Neuronal stem cell (in vitro differentiated cells): Measurements from ENCODE around the gene PTPRM.

ENCODE experiments used
- DNase-seq: peaks from one replicate; pipeline ENCODE4 v3.0.0-alpha.2; 2013; ENCODE audit warnings: low spot score
- H2AFZ ChIP-seq: one replicate; pipeline ENCODE4 v1.6.1; 2013; ENCODE audit warnings: mild to moderate bottlenecking, low read length, inconsistent platforms
- H2AK5ac ChIP-seq: 2 replicates; pipeline ENCODE4 v1.6.1; 2013; ENCODE audit warnings: low read depth, mild to moderate bottlenecking, inconsistent platforms, low read length, moderate library complexity, mixed read lengths
- H2BK120ac ChIP-seq: 2 replicates; pipeline ENCODE4 v1.6.1; 2013; ENCODE audit warnings: low read depth, mild to moderate bottlenecking, inconsistent platforms, low read length, moderate library complexity, mixed read lengths
- H2BK12ac ChIP-seq: one replicate; pipeline ENCODE4 v1.6.1; 2013; ENCODE audit warnings: low read length, inconsistent platforms
- H2BK15ac ChIP-seq: 2 replicates; pipeline ENCODE4 v1.6.1; 2013; ENCODE audit warnings: mild to moderate bottlenecking, low read length, inconsistent platforms, mixed read lengths
- H2BK5ac ChIP-seq: one replicate; pipeline ENCODE4 v1.6.1; 2013; ENCODE audit warnings: inconsistent platforms, mild to moderate bottlenecking, low read length, moderate library complexity
- H3K14ac ChIP-seq: one replicate; pipeline ENCODE4 v1.6.1; 2013; ENCODE audit warnings: low read length, inconsistent platforms
- H3K18ac ChIP-seq: 2 replicates; pipeline ENCODE4 v1.6.1; 2013; ENCODE audit warnings: low read length, inconsistent platforms
- H3K23ac ChIP-seq: 2 replicates; pipeline ENCODE4 v1.6.1; 2013; ENCODE audit warnings: low read depth, mild to moderate bottlenecking, mixed read lengths, low read length, inconsistent platforms; ENCODE audit not compliant: poor library complexity
- H3K27ac ChIP-seq: replicated peaks from 3 replicates; pipeline ENCODE4 v1.5.1; 2013; ENCODE audit warnings: low read length, inconsistent platforms
- H3K27me3 ChIP-seq, 3 experiments: 2 replicates each; pipeline ENCODE4 v1.6.1; 2013; ENCODE audit warnings: low read length in 3 of 3, mild to moderate bottlenecking in 2 of 3, inconsistent platforms in 1 of 3, low read depth in 1 of 3, mixed read lengths in 1 of 3, moderate library complexity in 1 of 3; ENCODE audit not compliant: control insufficient read depth in 3 of 3, insufficient read depth in 3 of 3
- H3K36me3 ChIP-seq, 2 donors: replicated peaks in 1 of 2; 2 replicates each; pipeline ENCODE4 v1.6.1; 2013; ENCODE audit warnings: low read length in 2 of 2; ENCODE audit not compliant: control insufficient read depth in 2 of 2, insufficient read depth in 2 of 2
- H3K4ac ChIP-seq: 2 replicates; pipeline ENCODE4 v1.6.1; 2013; ENCODE audit warnings: inconsistent platforms, mild to moderate bottlenecking, low read length, moderate library complexity
- H3K4me1 ChIP-seq, 2 donors: 1 replicate in 1 of 2; 2 replicates in 1 of 2; pipeline ENCODE4 v1.6.1; 2013; ENCODE audit warnings: low read length in 2 of 2, low read depth in 1 of 2; ENCODE audit not compliant: control insufficient read depth in 2 of 2, insufficient read depth in 1 of 2
- H3K4me2 ChIP-seq: one replicate; pipeline ENCODE4 v1.6.1; 2013; ENCODE audit warnings: mild to moderate bottlenecking, low read length, inconsistent platforms; ENCODE audit not compliant: insufficient read depth, poor library complexity, severe bottlenecking
- H3K4me3 ChIP-seq, 2 donors: 2 replicates each; pipeline ENCODE4 v1.5.1; 2013; ENCODE audit warnings: low read length in 2 of 2, mild to moderate bottlenecking in 2 of 2, inconsistent platforms in 1 of 2, moderate library complexity in 1 of 2
- H3K79me1 ChIP-seq: one replicate; pipeline ENCODE4 v1.6.1; 2013; ENCODE audit warnings: low read depth, mild to moderate bottlenecking, inconsistent platforms, low read length, moderate library complexity
- H3K9ac ChIP-seq: one replicate; pipeline ENCODE4 v1.6.1; 2013; ENCODE audit warnings: mild to moderate bottlenecking, low read depth, low read length, inconsistent platforms; ENCODE audit not compliant: poor library complexity
- H3K9me3 ChIP-seq, 2 donors: replicated peaks in 1 of 2; 2 replicates each; pipeline versions ENCODE3 to v1.6.1; 2013; ENCODE audit warnings: low read length in 2 of 2, mild to moderate bottlenecking in 2 of 2, inconsistent platforms in 1 of 2, low read depth in 1 of 2, mixed read lengths in 1 of 2, moderate library complexity in 1 of 2; ENCODE audit not compliant: control insufficient read depth in 2 of 2, insufficient read depth in 1 of 2
- H4K8ac ChIP-seq: one replicate; pipeline ENCODE4 v1.6.1; 2013; ENCODE audit warnings: low read depth, mild to moderate bottlenecking, inconsistent platforms, low read length, moderate library complexity
- H4K91ac ChIP-seq: one replicate; pipeline ENCODE4 v1.6.1; 2013; ENCODE audit warnings: low read length, low read depth, mild to moderate bottlenecking, inconsistent platforms; ENCODE audit not compliant: poor library complexity
- WGBS, 2 donors: extraction: QIAGEN DNeasy Blood & Tissue Kit; methylation state at CpG; one replicate each; pipeline ENCODE4 v1.1.7; 2013; ENCODE audit warnings: missing lambda C conversion rate in 2 of 2, mixed read lengths in 1 of 2; ENCODE audit not compliant: insufficient read length in 2 of 2, insufficient replicate concordance in 1 of 2; ENCODE audit errors: extremely low coverage in 2 of 2; 5-methylcytosine and 5-hydroxymethylcytosine counted together

Gene PTPRM

GRCh38 chr18:7598167-7599047 is 31.3 kb downstream of the PTPRM start:
- no peak overlapping the region for H3K23ac ChIP-seq
- no peak overlapping the region for H3K9ac ChIP-seq
- no peak overlapping the region for H4K8ac ChIP-seq
- no peak overlapping the region for H3K4me3 ChIP-seq
- H3K79me1 ChIP-seq = no peaks in the 10 kb centered on the region
- no peaks in the 10 kb centered on the region for H3K27me3 ChIP-seq
- DNase-seq = no peak
- H2AK5ac ChIP-seq = no peak overlapping the region
- H2BK15ac ChIP-seq = no peak overlapping the region
- no peak overlapping the region for H2BK120ac ChIP-seq
- no peaks in the 10 kb centered on the region for H3K9me3 ChIP-seq
- no CpG with 5 or more reads among the region's 7 CpGs for WGBS, 2 donors
- H4K91ac ChIP-seq = no peak overlapping the region
- H3K4ac ChIP-seq = no peak overlapping the region
- H2AFZ ChIP-seq = no peak overlapping the region
- no peak overlapping the region for H3K27ac ChIP-seq
- no peak overlapping the region for H2BK12ac ChIP-seq
- H3K14ac ChIP-seq = no peak overlapping the region
- H3K36me3 ChIP-seq = no peaks in the 10 kb centered on the region
- no peak overlapping the region for H2BK5ac ChIP-seq
- H3K18ac ChIP-seq = no peak overlapping the region
- peaks cover 2 to 6% of the 10 kb centered on the region in 2 donors for H3K4me1 ChIP-seq
- H3K4me2 ChIP-seq = no peak overlapping the region

GRCh38 chr18:7600036-7600435 is 32.9 kb downstream of the PTPRM start:
- Histone ChIP-seq H2BK5ac (no peak overlapping the region), H3K27ac (no peak overlapping the region), H2BK12ac (no peak overlapping the region), H3K9me3 (no peaks in the 10 kb centered on the region), H2AK5ac (no peak overlapping the region), H3K36me3 (no peaks in the 10 kb centered on the region), H3K23ac (no peak overlapping the region), H3K4me3 (no peak overlapping the region), H2AFZ (no peak overlapping the region), H3K14ac (no peak overlapping the region), H4K8ac (no peak overlapping the region), H3K18ac (no peak overlapping the region), H3K27me3 (no peaks in the 10 kb centered on the region), H2BK120ac (no peak overlapping the region), H3K9ac (no peak overlapping the region), H3K4ac (no peak overlapping the region), H3K4me2 (no peak overlapping the region), H2BK15ac (no peak overlapping the region), H3K79me1 (no peaks in the 10 kb centered on the region), H3K4me1 (peaks cover 2 to 10% of the 10 kb centered on the region in 2 donors), H4K91ac (no peak overlapping the region)
- DNase-seq = no peak
- WGBS, 2 donors = no CpG with 5 or more reads among the region's 6 CpGs

DNA sequence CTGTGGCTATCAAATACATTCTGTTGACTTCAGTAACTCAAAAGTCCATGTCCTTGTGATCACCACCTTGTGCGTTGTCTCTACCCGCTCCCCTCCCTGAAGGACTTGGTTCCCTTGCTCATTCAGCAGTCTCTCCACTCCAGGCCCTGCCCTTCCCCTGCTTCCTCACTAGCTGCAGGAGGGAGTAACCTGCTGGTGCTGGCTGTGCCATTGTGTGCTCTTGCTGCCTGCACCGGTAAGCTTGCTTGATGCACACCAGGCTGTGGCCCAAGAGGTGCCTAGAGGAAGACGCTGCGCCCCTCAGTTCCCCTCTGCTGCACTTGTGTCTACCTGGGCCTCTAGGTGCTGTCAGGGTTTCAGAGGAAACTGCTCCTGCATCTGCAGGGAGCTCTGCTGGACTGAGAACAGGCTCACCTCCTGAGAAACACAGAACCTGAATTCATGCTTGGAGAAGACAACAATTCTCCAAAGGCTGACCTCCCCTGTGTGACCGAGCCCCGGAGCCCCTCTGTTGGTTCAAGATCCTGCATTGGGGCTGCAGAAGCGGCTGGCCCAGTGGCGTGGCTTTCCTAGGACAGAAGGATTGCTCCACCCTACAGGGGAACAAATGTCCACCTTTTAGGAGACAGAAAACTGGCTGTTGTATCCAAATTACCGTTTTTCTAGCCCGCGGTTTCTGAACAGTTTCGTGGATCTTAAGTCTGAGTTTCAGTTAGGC is 33.6 kb downstream of the PTPRM start:
- Histone ChIP-seq H3K4ac (no peak overlapping the region), H2AK5ac (no peak overlapping the region), H3K4me2 (no peak overlapping the region), H3K18ac (peak overlapping the region; percentile 5), H3K36me3 (no peaks in the 10 kb centered on the region), H3K27me3 (no peaks in the 10 kb centered on the region), H3K23ac (no peak overlapping the region), H3K4me3 (no peak overlapping the region), H3K4me1 (peaks cover 2 to 10% of the 10 kb centered on the region in 2 donors), H3K27ac (no peak overlapping the region), H2AFZ (no peak overlapping the region), H3K14ac (no peak overlapping the region), H2BK12ac (no peak overlapping the region), H2BK15ac (no peak overlapping the region), H3K9ac (no peak overlapping the region), H4K8ac (no peak overlapping the region), H3K79me1 (no peaks in the 10 kb centered on the region), H2BK5ac (no peak overlapping the region), H2BK120ac (no peak overlapping the region), H3K9me3 (no peaks in the 10 kb centered on the region), H4K91ac (no peak overlapping the region)
- DNase-seq = no peak
- no CpG with 5 or more reads among the region's 13 CpGs for WGBS, 2 donors

DNA sequence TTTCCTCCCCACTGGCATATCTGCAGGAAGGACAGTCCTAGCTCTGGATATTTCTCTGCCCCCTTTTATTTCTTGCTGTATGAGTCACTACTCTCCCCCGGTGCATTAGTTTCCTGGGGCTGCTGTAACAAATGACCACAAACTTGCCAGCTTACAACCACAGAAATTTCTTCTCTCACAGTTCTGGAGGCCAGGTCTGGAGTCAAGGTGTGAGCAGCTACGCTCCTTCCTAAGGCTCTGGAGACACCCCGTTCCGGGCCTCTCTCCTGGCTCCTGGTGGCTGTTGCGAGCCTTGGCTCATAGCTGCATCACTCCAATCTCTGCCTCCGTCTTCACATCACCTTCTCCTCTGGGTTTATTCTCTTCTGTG is 34.1 kb downstream of the PTPRM start:
- Histone ChIP-seq H4K91ac (no peak overlapping the region), H3K9me3 (no peaks in the 10 kb centered on the region), H3K79me1 (no peaks in the 10 kb centered on the region), H3K4me3 (no peak overlapping the region), H3K4ac (no peak overlapping the region), H4K8ac (no peak overlapping the region), H3K4me1 (peaks cover 2 to 10% of the 10 kb centered on the region in 2 donors), H3K36me3 (no peaks in the 10 kb centered on the region), H2BK12ac (no peak overlapping the region), H3K18ac (no peak overlapping the region), H2BK15ac (no peak overlapping the region), H2BK120ac (no peak overlapping the region), H2BK5ac (no peak overlapping the region), H3K14ac (no peak overlapping the region), H3K23ac (no peak overlapping the region), H3K9ac (no peak overlapping the region), H2AK5ac (no peak overlapping the region), H3K4me2 (no peak overlapping the region), H3K27me3 (no peaks in the 10 kb centered on the region), H2AFZ (no peak overlapping the region), H3K27ac (no peak overlapping the region)
- no CpG with 5 or more reads among the region's 6 CpGs for WGBS, 2 donors
- DNase-seq = no peak
